ENCODE data around the gene PLCB4.

PLCB4 gene

GRCh38 chr20:9169409-9169808 is 100.5 kb downstream of the PLCB4 start:
- TF ChIP-seq CTCF (IDR thresholded peaks at IDR 0.05; ENCODE audit: low read depth, low read length, missing control alignments), result no peak
- no peak overlapping the region for H3K4me3 ChIP-seq (replicated peaks; ENCODE audit: low read depth, low read length)
- no peak for DNase-seq (ENCODE audit: extremely low read depth, low read depth)

- no peak for DNase-seq (ENCODE audit: extremely low read depth, low read depth)
- peak; percentile 10 for TF ChIP-seq CTCF (IDR thresholded peaks at IDR 0.05; ENCODE audit: low read depth, low read length, missing control alignments)
- H3K4me3 ChIP-seq (replicated peaks; ENCODE audit: low read depth, low read length), result no peak overlapping the region
Observed at GRCh38 chr20:9172851-9173250, 104.0 kb downstream of the PLCB4 start.

- no peak overlapping the region for H3K4me3 ChIP-seq (replicated peaks; ENCODE audit: low read depth, low read length)
- DNase-seq (ENCODE audit: extremely low read depth, low read depth), result no peak
- TF ChIP-seq CTCF (IDR thresholded peaks at IDR 0.05; ENCODE audit: low read depth, low read length, missing control alignments), result no peak
Observed at GRCh38 chr20:9177278-9177677, 108.4 kb downstream of the PLCB4 start.

- no peak for DNase-seq (ENCODE audit: extremely low read depth, low read depth)
- TF ChIP-seq CTCF (IDR thresholded peaks at IDR 0.05; ENCODE audit: low read depth, low read length, missing control alignments), result no peak
- H3K4me3 ChIP-seq (replicated peaks; ENCODE audit: low read depth, low read length), result no peak overlapping the region
Observed at GRCh38 chr20:9179193-9179802, 110.4 kb downstream of the PLCB4 start.

GRCh38 chr20:9179867-9180266 is 111.0 kb downstream of the PLCB4 start:
- DNase-seq (ENCODE audit: extremely low read depth, low read depth), result no peak
- no peak overlapping the region for H3K4me3 ChIP-seq (replicated peaks; ENCODE audit: low read depth, low read length)
- no peak for TF ChIP-seq CTCF (IDR thresholded peaks at IDR 0.05; ENCODE audit: low read depth, low read length, missing control alignments)

- no peak overlapping the region for H3K4me3 ChIP-seq (replicated peaks; ENCODE audit: low read depth, low read length)
- TF ChIP-seq CTCF (IDR thresholded peaks at IDR 0.05; ENCODE audit: low read depth, low read length, missing control alignments), result no peak
- DNase-seq (ENCODE audit: extremely low read depth, low read depth), result no peak
Observed at GRCh38 chr20:9180481-9181257, 111.8 kb downstream of the PLCB4 start.

Measured in HFF-Myc (cell line).